ENCODE results near the gene GPATCH3. TPM values are rescaled to one million over a fixed set of nuclear protein-coding genes. Genes with fewer than 3 reads are reported as not detected.

GPATCH3 gene
- total RNA-seq, 1 donor from 2014 or later, result 6.1 TPM

- no peak overlapping the region for H3K9ac ChIP-seq
- TF ChIP-seq EZH2 (IDR thresholded peaks at IDR 0.05), result no peak
- no peak for TF ChIP-seq EZH2phosphoT487 (IDR thresholded peaks at IDR 0.05)
- TF ChIP-seq CTCF (IDR thresholded peaks at IDR 0.05), result no peak
- no peak for DNase-seq (ENCODE audit: low spot score)
- H3K27ac Mint-ChIP-seq, result peak overlapping the region; percentile 37
- no peaks in the 10 kb centered on the region for H3K9me3 Mint-ChIP-seq
- peaks cover 10% of the 10 kb centered on the region for H3K27me3 Mint-ChIP-seq (ENCODE audit: insufficient read depth, low read depth)
- no peaks in the 10 kb centered on the region for H3K36me3 ChIP-seq
- no peak overlapping the region for H3K4me3 Mint-ChIP-seq
- peaks cover 13% of the 10 kb centered on the region for H3K36me3 Mint-ChIP-seq
- H3F3A ChIP-seq (ENCODE audit: low read depth), result peaks cover 4% of the 10 kb centered on the region
- H2AFZ ChIP-seq (replicated peaks), result no peak overlapping the region
- no peaks in the 10 kb centered on the region for H3K79me2 ChIP-seq (ENCODE audit: low read depth)
- no peaks in the 10 kb centered on the region for H4K20me1 ChIP-seq (ENCODE audit: low read depth)
- no peaks in the 10 kb centered on the region for H3K27me3 ChIP-seq
- no peaks in the 10 kb centered on the region for H3K9me3 ChIP-seq (ENCODE audit: low read depth)
- no peak overlapping the region for H3K4me3 ChIP-seq
- H3K4me1 Mint-ChIP-seq, result peaks cover 3% of the 10 kb centered on the region
- no peak overlapping the region for H3K4me2 ChIP-seq
- H3K27ac ChIP-seq, result peak overlapping the region; percentile 46
- H3K4me1 ChIP-seq, result peaks cover 14% of the 10 kb centered on the region
Observed at GRCh38 chr1:26856181-26856580, 44.1 kb downstream of the GPATCH3 start.

- Histone ChIP-seq H3K9ac (no peak overlapping the region), H3K36me3 (no peaks in the 10 kb centered on the region)
- TF ChIP-seq EZH2 (IDR thresholded peaks at IDR 0.05) (no peak), CTCF (IDR thresholded peaks at IDR 0.05) (no peak), EZH2phosphoT487 (IDR thresholded peaks at IDR 0.05) (no peak)
Observed at GRCh38 chr1:26855636-26856035, 44.6 kb downstream of the GPATCH3 start.

GRCh38 chr1:26854906-26855305 is 45.4 kb downstream of the GPATCH3 start:
- Mint-ChIP-seq H3K36me3 (peaks cover 13% of the 10 kb centered on the region), H3K4me3 (no peak overlapping the region), H3K27ac (no peak overlapping the region), H3K9me3 (no peaks in the 10 kb centered on the region), H3K27me3 (ENCODE audit: insufficient read depth, low read depth) (peaks cover 6% of the 10 kb centered on the region), H3K4me1 (peaks cover 3% of the 10 kb centered on the region)
- Histone ChIP-seq H2AFZ (replicated peaks) (no peak overlapping the region), H3K9me3 (ENCODE audit: low read depth) (no peaks in the 10 kb centered on the region), H3K79me2 (ENCODE audit: low read depth) (no peaks in the 10 kb centered on the region), H3K4me2 (no peak overlapping the region), H3K9ac (no peak overlapping the region), H3K27ac (no peak overlapping the region), H4K20me1 (ENCODE audit: low read depth) (no peaks in the 10 kb centered on the region), H3F3A (ENCODE audit: low read depth) (peaks cover 4% of the 10 kb centered on the region), H3K36me3 (no peaks in the 10 kb centered on the region), H3K27me3 (no peaks in the 10 kb centered on the region), H3K4me3 (no peak overlapping the region), H3K4me1 (peaks cover 12% of the 10 kb centered on the region)
- TF ChIP-seq EZH2 (IDR thresholded peaks at IDR 0.05) (no peak), EZH2phosphoT487 (IDR thresholded peaks at IDR 0.05) (no peak), CTCF (IDR thresholded peaks at IDR 0.05) (no peak)
- DNase-seq (ENCODE audit: low spot score), result no peak

More at GRCh38 chr1:26855636-26856035, 44.6 kb downstream of the GPATCH3 start:
- H3K4me1 Mint-ChIP-seq, result peaks cover 3% of the 10 kb centered on the region
- H3K4me3 ChIP-seq, result no peak overlapping the region
- H3K9me3 ChIP-seq (ENCODE audit: low read depth), result no peaks in the 10 kb centered on the region
- no peaks in the 10 kb centered on the region for H3K9me3 Mint-ChIP-seq
- no peaks in the 10 kb centered on the region for H4K20me1 ChIP-seq (ENCODE audit: low read depth)
- peaks cover 13% of the 10 kb centered on the region for H3K36me3 Mint-ChIP-seq
- no peak overlapping the region for H2AFZ ChIP-seq (replicated peaks)
- peaks cover 4% of the 10 kb centered on the region for H3F3A ChIP-seq (ENCODE audit: low read depth)
- H3K4me1 ChIP-seq, result peaks cover 12% of the 10 kb centered on the region
- peaks cover 7% of the 10 kb centered on the region for H3K27me3 Mint-ChIP-seq (ENCODE audit: insufficient read depth, low read depth)
- no peaks in the 10 kb centered on the region for H3K27me3 ChIP-seq
- no peak overlapping the region for H3K27ac Mint-ChIP-seq
- no peak for DNase-seq (ENCODE audit: low spot score)
- no peak overlapping the region for H3K4me2 ChIP-seq
- no peaks in the 10 kb centered on the region for H3K79me2 ChIP-seq (ENCODE audit: low read depth)
- H3K27ac ChIP-seq, result no peak overlapping the region
- H3K4me3 Mint-ChIP-seq, result no peak overlapping the region

Data from neural progenitor cell (in vitro differentiated cells).